ENCODE measurements around the gene CXXC5.
"Not testable (repeated sequence)": the region's sequence is repeated elsewhere in the genome, so short reads cannot be mapped to it uniquely, and the experiment has no call there.

Gene CXXC5

GRCh38 chr5:139648205-139649081 is at the start of gene CXXC5:
TSS of gene CXXC5 (plus strand) at chr5:139648349. CDS start at chr5:139680524, 32,175 bp downstream.
- H3K36me3 Mint-ChIP-seq (ENCODE audit: insufficient read depth): peaks cover 12% of the 10 kb centered on the region
- H3K9me3 Mint-ChIP-seq: no peaks in the 10 kb centered on the region
- H3K27ac Mint-ChIP-seq (ENCODE audit: low read depth): no peak within 1 kb of the TSS

GRCh38 chr5:139598601-139598965 is 49.6 kb upstream of the CXXC5 start:
- H3K9me3 Mint-ChIP-seq; H3K4me1 Mint-ChIP-seq; H3K27me3 Mint-ChIP-seq; ATAC-seq (replicated peaks; ENCODE audit: extremely low read depth, poor library complexity, severe bottlenecking); H3K4me3 Mint-ChIP-seq; H3K27ac Mint-ChIP-seq (ENCODE audit: low read depth); DNase-seq (ENCODE audit: low spot score in 2 of 2): not testable (repeated sequence)
- H3K36me3 Mint-ChIP-seq (ENCODE audit: insufficient read depth): peaks cover 31% of the 10 kb centered on the region

More at GRCh38 chr5:139648205-139649081, at the start of gene CXXC5:
- H3K4me1 Mint-ChIP-seq: peaks cover 44% of the 10 kb centered on the region
- H3K27me3 Mint-ChIP-seq: peaks cover 20% of the 10 kb centered on the region
- ATAC-seq (replicated peaks; ENCODE audit: extremely low read depth, poor library complexity, severe bottlenecking): peak; percentile 49
- peak within 1 kb of the TSS; percentile 91 for H3K4me3 Mint-ChIP-seq
- DNase-seq (ENCODE audit: low spot score in 2 of 2): peak in 1 of 2 donors; percentile 43

GRCh38 chr5:139600336-139600949 is 47.7 kb upstream of the CXXC5 start:
- peaks cover 41% of the 10 kb centered on the region for H3K36me3 Mint-ChIP-seq (ENCODE audit: insufficient read depth)
- peaks cover 4% of the 10 kb centered on the region for H3K4me1 Mint-ChIP-seq
- no peaks in the 10 kb centered on the region for H3K9me3 Mint-ChIP-seq
- ATAC-seq (replicated peaks; ENCODE audit: extremely low read depth, poor library complexity, severe bottlenecking): no peak
- no peak for DNase-seq (ENCODE audit: low spot score in 2 of 2)
- H3K27me3 Mint-ChIP-seq: no peaks in the 10 kb centered on the region
- H3K27ac Mint-ChIP-seq (ENCODE audit: low read depth): no peak overlapping the region
- H3K4me3 Mint-ChIP-seq: no peak overlapping the region

- ATAC-seq (replicated peaks; ENCODE audit: extremely low read depth, poor library complexity, severe bottlenecking): no peak
- no peak for DNase-seq (ENCODE audit: low spot score in 2 of 2)
- Mint-ChIP-seq H3K36me3 (ENCODE audit: insufficient read depth) (peaks cover 42% of the 10 kb centered on the region), H3K4me3 (no peak overlapping the region), H3K27ac (ENCODE audit: low read depth) (no peak overlapping the region), H3K4me1 (peaks cover 10% of the 10 kb centered on the region), H3K27me3 (no peaks in the 10 kb centered on the region), H3K9me3 (no peaks in the 10 kb centered on the region)
These were observed 46.7 kb upstream of the CXXC5 start for GRCh38 chr5:139601429-139601828.

GRCh38 chr5:139601948-139602347 is 46.2 kb upstream of the CXXC5 start:
- not testable (repeated sequence) for H3K27me3 Mint-ChIP-seq

GRCh38 chr5:139605887-139606286 is 42.3 kb upstream of the CXXC5 start:
- Mint-ChIP-seq H3K9me3 (no peaks in the 10 kb centered on the region), H3K4me1 (peaks cover 26% of the 10 kb centered on the region), H3K27me3 (no peaks in the 10 kb centered on the region), H3K27ac (ENCODE audit: low read depth) (peak overlapping the region; percentile 39), H3K4me3 (no peak overlapping the region), H3K36me3 (ENCODE audit: insufficient read depth) (peaks cover 46% of the 10 kb centered on the region)
- DNase-seq (ENCODE audit: low spot score in 2 of 2): no peak
- no peak for ATAC-seq (replicated peaks; ENCODE audit: extremely low read depth, poor library complexity, severe bottlenecking)

More at GRCh38 chr5:139601948-139602347, 46.2 kb upstream of the CXXC5 start:
- DNase-seq (ENCODE audit: low spot score in 2 of 2); ATAC-seq (replicated peaks; ENCODE audit: extremely low read depth, poor library complexity, severe bottlenecking); H3K27ac Mint-ChIP-seq (ENCODE audit: low read depth); H3K9me3 Mint-ChIP-seq; H3K4me3 Mint-ChIP-seq: not testable (repeated sequence)
- peaks cover 10% of the 10 kb centered on the region for H3K4me1 Mint-ChIP-seq
- H3K36me3 Mint-ChIP-seq (ENCODE audit: insufficient read depth): peaks cover 42% of the 10 kb centered on the region

- H3K36me3 Mint-ChIP-seq (ENCODE audit: insufficient read depth): peaks cover 30% of the 10 kb centered on the region
- no peak for ATAC-seq (replicated peaks; ENCODE audit: extremely low read depth, poor library complexity, severe bottlenecking)
- peaks cover 15% of the 10 kb centered on the region for H3K4me1 Mint-ChIP-seq
- no peak for DNase-seq (ENCODE audit: low spot score in 2 of 2)
- no peak overlapping the region for H3K27ac Mint-ChIP-seq (ENCODE audit: low read depth)
- H3K27me3 Mint-ChIP-seq: no peaks in the 10 kb centered on the region
- H3K4me3 Mint-ChIP-seq: no peak overlapping the region
- H3K9me3 Mint-ChIP-seq: no peaks in the 10 kb centered on the region
These were observed 36.2 kb upstream of the CXXC5 start for GRCh38 chr5:139611703-139612584.

- no peak for DNase-seq (ENCODE audit: low spot score in 2 of 2)
- ATAC-seq (replicated peaks; ENCODE audit: extremely low read depth, poor library complexity, severe bottlenecking): no peak
- peak overlapping the region; percentile 83 for H3K27ac Mint-ChIP-seq (ENCODE audit: low read depth)
- peaks cover 7% of the 10 kb centered on the region for H3K4me1 Mint-ChIP-seq
- peaks cover 56% of the 10 kb centered on the region for H3K36me3 Mint-ChIP-seq (ENCODE audit: insufficient read depth)
- H3K9me3 Mint-ChIP-seq: no peaks in the 10 kb centered on the region
- H3K27me3 Mint-ChIP-seq: no peaks in the 10 kb centered on the region
- no peak overlapping the region for H3K4me3 Mint-ChIP-seq
These were observed 28.3 kb upstream of the CXXC5 start for GRCh38 chr5:139619861-139620260.

- not testable (repeated sequence) for DNase-seq (ENCODE audit: low spot score in 2 of 2); H3K4me3 Mint-ChIP-seq; H3K27ac Mint-ChIP-seq (ENCODE audit: low read depth); H3K9me3 Mint-ChIP-seq; H3K4me1 Mint-ChIP-seq; H3K27me3 Mint-ChIP-seq; ATAC-seq (replicated peaks; ENCODE audit: extremely low read depth, poor library complexity, severe bottlenecking)
- peaks cover 67% of the 10 kb centered on the region for H3K36me3 Mint-ChIP-seq (ENCODE audit: insufficient read depth)
These were observed 22.8 kb upstream of the CXXC5 start for GRCh38 chr5:139625398-139625797.

- ATAC-seq (replicated peaks; ENCODE audit: extremely low read depth, poor library complexity, severe bottlenecking): no peak
- H3K9me3 Mint-ChIP-seq: no peaks in the 10 kb centered on the region
- DNase-seq (ENCODE audit: low spot score in 2 of 2): no peak
- no peak overlapping the region for H3K27ac Mint-ChIP-seq (ENCODE audit: low read depth)
- H3K4me1 Mint-ChIP-seq: peaks cover 27% of the 10 kb centered on the region
- H3K4me3 Mint-ChIP-seq: no peak overlapping the region
- peaks cover 34% of the 10 kb centered on the region for H3K36me3 Mint-ChIP-seq (ENCODE audit: insufficient read depth)
- no peaks in the 10 kb centered on the region for H3K27me3 Mint-ChIP-seq
These were observed 17.3 kb upstream of the CXXC5 start for GRCh38 chr5:139630855-139631254.

- peaks cover 35% of the 10 kb centered on the region for H3K4me1 Mint-ChIP-seq
- no peak for ATAC-seq (replicated peaks; ENCODE audit: extremely low read depth, poor library complexity, severe bottlenecking)
- H3K9me3 Mint-ChIP-seq: no peaks in the 10 kb centered on the region
- peak in 1 of 2 donors; percentile 4 for DNase-seq (ENCODE audit: low spot score in 2 of 2)
- H3K27ac Mint-ChIP-seq (ENCODE audit: low read depth): no peak overlapping the region
- H3K27me3 Mint-ChIP-seq: no peaks in the 10 kb centered on the region
- no peak overlapping the region for H3K4me3 Mint-ChIP-seq
- H3K36me3 Mint-ChIP-seq (ENCODE audit: insufficient read depth): peaks cover 29% of the 10 kb centered on the region
These were observed 16.5 kb upstream of the CXXC5 start for GRCh38 chr5:139631520-139632165.

Data from central memory CD8-positive, alpha-beta T cell (primary cell).